ENCODE results near the gene NUCKS1.

GRCh38 chr1:205783433-205783795, 33.4 kb upstream of the NUCKS1 start:
- TF ChIP-seq EZH2 (IDR thresholded peaks at IDR 0.05; ENCODE audit: low read depth, low read length, severe bottlenecking) (no peak), RFX5 (IDR thresholded peaks at IDR 0.05; ENCODE audit: borderline replicate concordance, low read depth, low read length) (no peak), POLR2A (IDR thresholded peaks at IDR 0.05; ENCODE audit: control extremely low read depth in 1 of 2, low read depth in 2 of 2, low read length in 2 of 2) (no peak), CTCF (IDR thresholded peaks at IDR 0.05; ENCODE audit: control extremely low read depth in 1 of 3, insufficient read depth in 1 of 3, low read depth in 1 of 3, low read length in 3 of 3) (no peak), TAF1 (IDR thresholded peaks at IDR 0.05; ENCODE audit: low read depth, low read length) (no peak), MAX (IDR thresholded peaks at IDR 0.05) (no peak), CEBPB (IDR thresholded peaks at IDR 0.05; ENCODE audit: low read depth, low read length) (no peak), GABPA (IDR thresholded peaks at IDR 0.05; ENCODE audit: borderline replicate concordance, insufficient read depth, low read length) (no peak), CREB1 (IDR thresholded peaks at IDR 0.05) (no peak), SIN3A (conservative IDR thresholded peaks at IDR 0.05 in 1 of 2, IDR thresholded peaks at IDR 0.05 in 1 of 2; ENCODE audit: low read depth in 1 of 2, low read length in 2 of 2) (no peak), YY1 (IDR thresholded peaks at IDR 0.05; ENCODE audit: low read depth, low read length) (no peak), SIX5 (IDR thresholded peaks at IDR 0.05; ENCODE audit: low read depth, low read length) (no peak), TCF12 (IDR thresholded peaks at IDR 0.05; ENCODE audit: low read depth, low read length) (no peak)

Data from H1 (cell line).